Peyer's patch (tissue), 4 donors: ENCODE measurements around the gene SAMD7. TPM values are rescaled to one million over a fixed set of nuclear protein-coding genes. Genes with fewer than 3 reads are reported as not detected.

Source experiments
- DNase-seq, 3 donors: peaks; one replicate each; pipeline ENCODE4 v3.0.0-alpha.2; 2017 to 2019
- H3K27ac ChIP-seq, 4 donors: fragments of 200-600 bp; sonication (generic); one replicate each; pipeline ENCODE4 v1.5.1; 2016 to 2019
- H3K27me3 ChIP-seq, 2 donors: fragments of 200-600 bp; sonication (generic); one replicate each; pipeline ENCODE4 v1.5.1; 2019
- H3K36me3 ChIP-seq, 3 donors: fragments of 200-600 bp; sonication (generic); one replicate each; pipeline ENCODE4 v1.5.1; 2016 to 2019
- H3K4me1 ChIP-seq, 4 donors: fragments of 200-600 bp; sonication (generic); one replicate each; pipeline ENCODE4 v1.5.1; 2016 to 2019
- H3K4me3 ChIP-seq, 4 donors: fragments of 200-600 bp; sonication (generic); 1 replicate in 3 of 4; 2 replicates in 1 of 4; pipeline ENCODE4 v1.5.1; 2016 to 2019; ENCODE audit warnings: mild to moderate bottlenecking in 1 of 4
- H3K9me3 ChIP-seq, 4 donors: fragments of 200-600 bp; sonication (generic); one replicate each; pipeline ENCODE4 v1.5.1; 2016 to 2019; ENCODE audit warnings: mild to moderate bottlenecking in 1 of 4
- POLR2A ChIP-seq, 2 donors: fragments of 450-650 bp; IDR thresholded peaks; one replicate each; pipeline ENCODE4 v1.5.1; 2017; ENCODE audit warnings: antibody characterized with exemption in 2 of 2, mild to moderate bottlenecking in 2 of 2, moderate library complexity in 2 of 2
- total RNA-seq, 4 donors: library from RNA; depleted of rRNA; stranded (reverse); fragments of >200 nt; gene quantifications; one replicate each; pipeline ENCODE4 v1.1.0, GENCODE V29; 2016
- TF ChIP-seq, protein P1 (sequence below), 6 experiments: fragments of 450-650 bp in 4 of 6; fragments of 200-600 bp in 2 of 6; sonication (generic) in 1 of 6; IDR thresholded peaks; one replicate each; pipeline ENCODE4 v1.5.1; 2017 to 2019; ENCODE audit warnings: antibody characterized with exemption in 6 of 6, mild to moderate bottlenecking in 3 of 6, moderate library complexity in 1 of 6

SAMD7 gene
- total RNA-seq, 4 donors from 2014 or later = not detected

DNA sequence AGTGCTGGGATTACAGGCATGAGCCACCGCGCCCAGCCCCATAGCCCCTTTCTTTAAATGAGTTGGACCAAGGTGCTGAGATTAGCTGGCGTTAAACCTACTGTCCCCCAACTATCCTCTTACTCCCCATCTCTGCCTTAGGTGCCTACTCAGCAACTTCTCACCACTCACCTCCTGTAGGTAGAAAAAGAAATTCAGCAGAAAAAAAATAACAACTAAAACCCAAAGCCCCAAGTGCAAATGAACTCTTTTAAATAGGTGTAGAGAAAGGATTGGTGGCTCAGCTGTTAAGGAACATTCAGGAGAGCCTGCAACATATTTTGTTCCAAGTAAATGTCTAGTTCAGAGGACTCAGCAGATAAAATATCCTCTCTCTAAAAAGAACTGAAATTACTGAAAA, 19.5 kb downstream of the SAMD7 start:
- H3K27ac ChIP-seq = peak overlapping the region in 1 of 4 donors; percentile 67
- peaks cover 0 to 7% (median 3%) of the 10 kb centered on the region in 4 donors for H3K4me1 ChIP-seq
- no peaks in the 10 kb centered on the region for H3K27me3 ChIP-seq
- no peaks in the 10 kb centered on the region for H3K36me3 ChIP-seq
- H3K9me3 ChIP-seq = no peaks in the 10 kb centered on the region
- no peak overlapping the region for H3K4me3 ChIP-seq
- no peak for DNase-seq
- TF ChIP-seq POLR2A (IDR thresholded peaks at IDR 0.05) = no peak
- TF ChIP-seq, protein P1, sequence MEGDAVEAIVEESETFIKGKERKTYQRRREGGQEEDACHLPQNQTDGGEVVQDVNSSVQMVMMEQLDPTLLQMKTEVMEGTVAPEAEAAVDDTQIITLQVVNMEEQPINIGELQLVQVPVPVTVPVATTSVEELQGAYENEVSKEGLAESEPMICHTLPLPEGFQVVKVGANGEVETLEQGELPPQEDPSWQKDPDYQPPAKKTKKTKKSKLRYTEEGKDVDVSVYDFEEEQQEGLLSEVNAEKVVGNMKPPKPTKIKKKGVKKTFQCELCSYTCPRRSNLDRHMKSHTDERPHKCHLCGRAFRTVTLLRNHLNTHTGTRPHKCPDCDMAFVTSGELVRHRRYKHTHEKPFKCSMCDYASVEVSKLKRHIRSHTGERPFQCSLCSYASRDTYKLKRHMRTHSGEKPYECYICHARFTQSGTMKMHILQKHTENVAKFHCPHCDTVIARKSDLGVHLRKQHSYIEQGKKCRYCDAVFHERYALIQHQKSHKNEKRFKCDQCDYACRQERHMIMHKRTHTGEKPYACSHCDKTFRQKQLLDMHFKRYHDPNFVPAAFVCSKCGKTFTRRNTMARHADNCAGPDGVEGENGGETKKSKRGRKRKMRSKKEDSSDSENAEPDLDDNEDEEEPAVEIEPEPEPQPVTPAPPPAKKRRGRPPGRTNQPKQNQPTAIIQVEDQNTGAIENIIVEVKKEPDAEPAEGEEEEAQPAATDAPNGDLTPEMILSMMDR (IDR thresholded peaks at IDR 0.05) = no peak

DNA sequence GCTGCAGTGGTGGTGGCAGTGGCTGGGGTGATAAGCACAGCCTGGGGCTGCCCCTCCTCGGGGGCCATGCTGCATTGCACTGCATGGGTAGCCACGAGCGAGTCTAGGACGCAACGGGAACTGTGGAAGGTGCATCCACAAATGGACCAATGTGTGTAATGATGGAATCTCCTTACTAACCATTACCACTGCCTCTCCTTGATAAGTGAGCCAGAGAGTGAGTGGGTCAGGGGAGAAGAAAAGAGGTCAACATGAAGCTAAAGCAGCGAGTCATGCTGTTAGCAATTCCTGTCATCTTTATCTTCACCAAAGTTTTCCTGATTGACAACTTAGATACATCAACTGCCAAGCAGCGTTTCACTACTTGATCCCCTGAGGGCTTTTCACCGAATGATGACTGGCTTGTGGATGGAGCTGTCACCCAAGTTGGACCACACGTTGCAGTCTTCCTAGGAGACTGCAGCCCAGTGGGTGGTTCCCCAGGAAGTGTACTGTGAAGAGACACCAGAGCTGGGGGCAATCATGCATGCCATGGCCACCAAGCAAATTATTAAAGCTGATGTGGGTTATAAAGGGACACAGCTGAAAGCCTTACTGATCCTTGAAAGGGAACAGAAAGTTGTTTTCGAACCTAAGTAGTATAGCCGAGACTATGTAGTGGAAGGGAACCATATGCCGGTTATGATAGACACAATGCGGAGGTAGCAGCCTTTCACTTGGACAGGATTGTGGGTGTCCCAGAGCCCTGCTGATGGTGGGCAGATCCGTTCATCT, 20.6 kb downstream of the SAMD7 start:
- H3K36me3 ChIP-seq = no peaks in the 10 kb centered on the region
- peak in 2 of 3 donors; percentile 85 to 86 for DNase-seq
- H3K4me1 ChIP-seq = peaks cover 0 to 7% (median 3%) of the 10 kb centered on the region in 4 donors
- H3K9me3 ChIP-seq = no peaks in the 10 kb centered on the region
- no peaks in the 10 kb centered on the region for H3K27me3 ChIP-seq
- no peak for TF ChIP-seq POLR2A (IDR thresholded peaks at IDR 0.05)
- TF ChIP-seq, protein P1 (IDR thresholded peaks at IDR 0.05) = no peak
- peak overlapping the region in 2 of 4 donors; percentile 40 to 67 for H3K27ac ChIP-seq
- H3K4me3 ChIP-seq = peak overlapping the region in 1 of 4 donors; percentile 6

DNA sequence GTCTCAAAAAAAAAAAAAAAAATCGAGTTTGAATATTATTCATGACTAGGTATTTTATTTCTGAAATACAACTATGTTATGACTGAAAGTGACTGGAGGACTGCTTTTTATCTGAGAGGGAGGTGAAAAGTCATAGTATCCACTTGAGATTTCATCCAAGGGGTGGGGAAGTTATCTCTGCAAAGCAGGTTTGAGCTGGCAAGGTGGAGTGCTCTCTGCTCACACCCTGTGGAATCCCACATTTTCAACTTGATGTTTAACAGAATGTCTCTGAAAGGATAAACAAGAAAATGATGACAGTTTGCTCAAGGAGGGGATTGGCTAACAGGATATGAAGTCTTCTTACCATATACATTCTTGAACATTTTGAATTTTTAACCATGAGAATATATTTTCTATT, 27.9 kb downstream of the SAMD7 start:
- TF ChIP-seq, protein P1 (IDR thresholded peaks at IDR 0.05) = no peak
- TF ChIP-seq POLR2A (IDR thresholded peaks at IDR 0.05) = no peak
- Histone ChIP-seq H3K27ac (peak overlapping the region in 1 of 4 donors; percentile 59), H3K4me3 (no peak overlapping the region), H3K9me3 (no peaks in the 10 kb centered on the region), H3K27me3 (no peaks in the 10 kb centered on the region), H3K36me3 (no peaks in the 10 kb centered on the region), H3K4me1 (peaks cover 0 to under 1% (median under 1%) of the 10 kb centered on the region in 4 donors)
- no peak for DNase-seq

DNA sequence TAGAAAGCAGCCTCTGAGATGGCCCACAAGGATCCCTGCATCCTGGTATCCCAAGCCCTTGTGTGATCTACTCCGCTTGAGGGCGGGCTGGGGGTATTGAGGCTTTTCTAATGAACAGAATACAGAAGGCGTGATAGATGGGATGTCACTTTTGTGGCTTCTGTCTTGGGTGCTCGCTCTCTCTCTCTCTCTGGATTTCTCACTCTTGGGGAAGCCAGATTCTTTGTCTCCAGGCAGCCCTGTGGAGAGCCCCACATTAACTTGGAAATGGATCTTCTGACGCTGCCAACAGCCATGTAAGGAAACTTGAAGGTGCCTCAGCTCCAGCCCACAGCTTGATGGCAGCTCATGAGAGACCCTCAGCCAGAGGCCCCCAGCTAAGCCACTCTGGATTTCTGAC, 28.4 kb downstream of the SAMD7 start:
- DNase-seq = no peak
- Histone ChIP-seq H3K9me3 (no peaks in the 10 kb centered on the region), H3K27ac (peak overlapping the region in 2 of 4 donors; percentile 34 to 59), H3K27me3 (no peaks in the 10 kb centered on the region), H3K4me3 (no peak overlapping the region), H3K4me1 (peaks cover 0 to 5% (median 2%) of the 10 kb centered on the region in 4 donors), H3K36me3 (no peaks in the 10 kb centered on the region)
- no peak for TF ChIP-seq POLR2A (IDR thresholded peaks at IDR 0.05)
- TF ChIP-seq, protein P1 (IDR thresholded peaks at IDR 0.05) = no peak

DNA sequence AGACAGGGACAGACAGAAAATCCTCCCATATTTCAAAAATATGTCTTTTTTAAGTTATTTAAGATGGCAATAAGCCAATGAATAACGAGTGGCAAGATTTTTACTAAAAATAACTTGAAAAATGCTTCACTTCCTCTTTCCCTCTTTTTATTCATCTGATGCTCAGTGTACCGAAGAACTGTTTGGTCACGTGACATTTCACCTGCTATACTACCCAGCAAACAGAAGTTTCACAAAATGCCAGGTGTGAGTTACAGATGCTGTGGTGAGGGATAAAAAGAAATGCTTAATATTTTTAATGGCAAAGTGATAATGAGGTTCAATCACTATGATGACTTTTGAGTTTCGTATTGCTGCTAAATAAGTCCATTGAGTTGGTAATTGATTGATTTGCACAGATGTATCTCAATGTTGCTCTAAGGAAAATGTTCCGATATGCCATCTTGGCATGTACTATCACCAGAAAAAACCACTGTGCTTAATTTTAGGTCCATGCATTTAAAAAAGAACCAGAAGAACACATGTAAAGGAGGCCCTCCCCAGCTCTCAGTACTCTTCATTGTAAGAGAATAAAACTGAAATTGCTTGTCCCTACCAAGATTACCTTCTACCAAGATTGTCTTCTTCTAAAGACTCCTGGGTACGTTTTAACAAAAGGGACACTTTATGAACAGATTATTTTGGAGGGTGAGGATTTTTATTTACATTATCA, 29.3 kb downstream of the SAMD7 start:
- Histone ChIP-seq H3K27ac (peak overlapping the region in 2 of 4 donors; percentile 34 to 59), H3K9me3 (no peaks in the 10 kb centered on the region), H3K27me3 (no peaks in the 10 kb centered on the region), H3K4me3 (no peak overlapping the region), H3K4me1 (peaks cover 0 to 8% (median 3%) of the 10 kb centered on the region in 4 donors), H3K36me3 (no peaks in the 10 kb centered on the region)
- TF ChIP-seq, protein P1 (IDR thresholded peaks at IDR 0.05) = no peak
- no peak for TF ChIP-seq POLR2A (IDR thresholded peaks at IDR 0.05)
- peak in 2 of 3 donors; percentile 48 to 63 for DNase-seq
